Measurements from ENCODE around the gene ZNF593.

ZNF593 gene

DNA sequence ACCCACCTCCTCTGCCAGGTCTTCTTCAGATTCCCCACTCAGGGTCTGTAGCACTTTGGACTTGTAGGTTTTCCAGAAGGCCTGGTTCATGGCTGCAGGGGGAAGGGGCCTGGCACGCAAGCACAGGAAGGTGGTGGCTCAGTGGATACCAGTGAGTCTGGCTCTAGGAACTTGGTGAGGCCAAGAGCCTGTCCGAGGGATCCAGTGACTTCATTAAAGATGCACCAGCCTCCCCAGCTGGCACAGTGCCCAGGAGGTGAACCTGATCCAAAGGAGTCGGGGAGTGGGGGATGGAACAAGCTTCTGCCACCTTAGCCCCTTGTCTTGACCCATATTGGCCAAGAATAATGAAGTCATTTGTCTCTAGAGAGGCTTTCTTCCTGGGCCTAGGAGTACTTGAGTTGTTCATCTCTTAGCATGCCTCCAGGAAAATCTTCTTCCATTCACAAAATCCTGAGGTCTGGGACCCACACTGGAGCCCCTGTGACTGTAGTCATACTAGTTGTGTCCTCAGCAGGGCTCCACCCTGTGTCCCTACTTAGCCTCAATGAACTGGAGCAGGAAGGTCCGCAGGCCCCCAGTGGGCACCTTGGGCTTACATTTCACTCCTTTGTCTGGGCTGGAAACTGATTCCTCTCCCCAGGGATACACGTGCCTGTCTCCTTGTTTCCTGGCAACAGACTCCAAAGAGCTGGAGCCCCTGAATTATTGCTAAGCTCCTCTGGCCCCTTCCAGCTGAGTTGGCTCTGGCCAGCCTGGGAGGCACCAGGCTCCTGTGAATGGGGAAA is 1.1 kb upstream of the ZNF593 start, which contains the start of gene C1orf232:
Gene C1orf232, minus strand, starts transcription at position 554 of the 788 bp plus-strand sequence. Its CDS starts 464 bp downstream, at position 90.
- TF ChIP-seq, protein P1, sequence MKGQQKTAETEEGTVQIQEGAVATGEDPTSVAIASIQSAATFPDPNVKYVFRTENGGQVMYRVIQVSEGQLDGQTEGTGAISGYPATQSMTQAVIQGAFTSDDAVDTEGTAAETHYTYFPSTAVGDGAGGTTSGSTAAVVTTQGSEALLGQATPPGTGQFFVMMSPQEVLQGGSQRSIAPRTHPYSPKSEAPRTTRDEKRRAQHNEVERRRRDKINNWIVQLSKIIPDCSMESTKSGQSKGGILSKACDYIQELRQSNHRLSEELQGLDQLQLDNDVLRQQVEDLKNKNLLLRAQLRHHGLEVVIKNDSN (IDR thresholded peaks at IDR 0.05), result no peak
- no peak for TF ChIP-seq CREB1 (IDR thresholded peaks at IDR 0.05; ENCODE audit: low read depth)
- TF ChIP-seq CEBPB (IDR thresholded peaks at IDR 0.05), result no peak
- peak; percentile 46; the same call in 1 of the 2 replicates for TF ChIP-seq NFIC (IDR thresholded peaks at IDR 0.05)
- TF ChIP-seq FOXM1 (IDR thresholded peaks at IDR 0.05; ENCODE audit: borderline replicate concordance, low read depth), result no peak
- TF ChIP-seq ZBTB7A (IDR thresholded peaks at IDR 0.05; ENCODE audit: low read depth), result 0 out of 2 replicates have a peak, but pooled peaks have one; percentile 10
- no peak for TF ChIP-seq YY1 (IDR thresholded peaks at IDR 0.05; ENCODE audit: low read depth)
- no peak for TF ChIP-seq TCF12 (IDR thresholded peaks at IDR 0.05; ENCODE audit: low read depth)
- TF ChIP-seq TAF1 (IDR thresholded peaks at IDR 0.05; ENCODE audit: low read depth), result no peak
- TF ChIP-seq EGR1 (IDR thresholded peaks at IDR 0.05), result no peak
- TF ChIP-seq, protein P2, sequence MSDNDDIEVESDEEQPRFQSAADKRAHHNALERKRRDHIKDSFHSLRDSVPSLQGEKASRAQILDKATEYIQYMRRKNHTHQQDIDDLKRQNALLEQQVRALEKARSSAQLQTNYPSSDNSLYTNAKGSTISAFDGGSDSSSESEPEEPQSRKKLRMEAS (IDR thresholded peaks at IDR 0.05), result no peak
- TF ChIP-seq TEAD4 (IDR thresholded peaks at IDR 0.05), result no peak
- no peak for TF ChIP-seq RAD21 (IDR thresholded peaks at IDR 0.05; ENCODE audit: low read depth)
- TF ChIP-seq, protein P3, sequence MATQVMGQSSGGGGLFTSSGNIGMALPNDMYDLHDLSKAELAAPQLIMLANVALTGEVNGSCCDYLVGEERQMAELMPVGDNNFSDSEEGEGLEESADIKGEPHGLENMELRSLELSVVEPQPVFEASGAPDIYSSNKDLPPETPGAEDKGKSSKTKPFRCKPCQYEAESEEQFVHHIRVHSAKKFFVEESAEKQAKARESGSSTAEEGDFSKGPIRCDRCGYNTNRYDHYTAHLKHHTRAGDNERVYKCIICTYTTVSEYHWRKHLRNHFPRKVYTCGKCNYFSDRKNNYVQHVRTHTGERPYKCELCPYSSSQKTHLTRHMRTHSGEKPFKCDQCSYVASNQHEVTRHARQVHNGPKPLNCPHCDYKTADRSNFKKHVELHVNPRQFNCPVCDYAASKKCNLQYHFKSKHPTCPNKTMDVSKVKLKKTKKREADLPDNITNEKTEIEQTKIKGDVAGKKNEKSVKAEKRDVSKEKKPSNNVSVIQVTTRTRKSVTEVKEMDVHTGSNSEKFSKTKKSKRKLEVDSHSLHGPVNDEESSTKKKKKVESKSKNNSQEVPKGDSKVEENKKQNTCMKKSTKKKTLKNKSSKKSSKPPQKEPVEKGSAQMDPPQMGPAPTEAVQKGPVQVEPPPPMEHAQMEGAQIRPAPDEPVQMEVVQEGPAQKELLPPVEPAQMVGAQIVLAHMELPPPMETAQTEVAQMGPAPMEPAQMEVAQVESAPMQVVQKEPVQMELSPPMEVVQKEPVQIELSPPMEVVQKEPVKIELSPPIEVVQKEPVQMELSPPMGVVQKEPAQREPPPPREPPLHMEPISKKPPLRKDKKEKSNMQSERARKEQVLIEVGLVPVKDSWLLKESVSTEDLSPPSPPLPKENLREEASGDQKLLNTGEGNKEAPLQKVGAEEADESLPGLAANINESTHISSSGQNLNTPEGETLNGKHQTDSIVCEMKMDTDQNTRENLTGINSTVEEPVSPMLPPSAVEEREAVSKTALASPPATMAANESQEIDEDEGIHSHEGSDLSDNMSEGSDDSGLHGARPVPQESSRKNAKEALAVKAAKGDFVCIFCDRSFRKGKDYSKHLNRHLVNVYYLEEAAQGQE (IDR thresholded peaks at IDR 0.05; ENCODE audit: low read depth), result no peak
- no peak for TF ChIP-seq EP300 (IDR thresholded peaks at IDR 0.05; ENCODE audit: borderline replicate concordance)

- TF ChIP-seq, protein P1 (IDR thresholded peaks at IDR 0.05), result no peak
- no peak for TF ChIP-seq TAF1 (IDR thresholded peaks at IDR 0.05; ENCODE audit: low read depth)
- no peak for TF ChIP-seq FOXM1 (IDR thresholded peaks at IDR 0.05; ENCODE audit: borderline replicate concordance, low read depth)
- TF ChIP-seq TCF12 (IDR thresholded peaks at IDR 0.05; ENCODE audit: low read depth), result no peak
- TF ChIP-seq CEBPB (IDR thresholded peaks at IDR 0.05), result no peak
- no peak for TF ChIP-seq EGR1 (IDR thresholded peaks at IDR 0.05)
- no peak for TF ChIP-seq YY1 (IDR thresholded peaks at IDR 0.05; ENCODE audit: low read depth)
- no peak for TF ChIP-seq NFIC (IDR thresholded peaks at IDR 0.05)
- no peak for TF ChIP-seq CREB1 (IDR thresholded peaks at IDR 0.05; ENCODE audit: low read depth)
- TF ChIP-seq RAD21 (IDR thresholded peaks at IDR 0.05; ENCODE audit: low read depth), result no peak
- TF ChIP-seq, protein P2 (IDR thresholded peaks at IDR 0.05), result no peak
- TF ChIP-seq, protein P3 (IDR thresholded peaks at IDR 0.05; ENCODE audit: low read depth), result no peak
- no peak for TF ChIP-seq ZBTB7A (IDR thresholded peaks at IDR 0.05; ENCODE audit: low read depth)
Measured at GRCh38 chr1:26169198-26169554, 532 bp upstream of the ZNF593 start.

- TF ChIP-seq RAD21 (IDR thresholded peaks at IDR 0.05; ENCODE audit: low read depth), result no peak
- TF ChIP-seq CEBPB (IDR thresholded peaks at IDR 0.05), result no peak
- no peak for TF ChIP-seq FOXM1 (IDR thresholded peaks at IDR 0.05; ENCODE audit: borderline replicate concordance, low read depth)
- TF ChIP-seq CREB1 (IDR thresholded peaks at IDR 0.05; ENCODE audit: low read depth), result no peak
- TF ChIP-seq TEAD4 (IDR thresholded peaks at IDR 0.05), result no peak
- TF ChIP-seq, protein P1 (IDR thresholded peaks at IDR 0.05), result no peak
- no peak for TF ChIP-seq ZBTB7A (IDR thresholded peaks at IDR 0.05; ENCODE audit: low read depth)
Measured at GRCh38 chr1:26170472-26170821, 739 bp downstream of the ZNF593 start.

DNA sequence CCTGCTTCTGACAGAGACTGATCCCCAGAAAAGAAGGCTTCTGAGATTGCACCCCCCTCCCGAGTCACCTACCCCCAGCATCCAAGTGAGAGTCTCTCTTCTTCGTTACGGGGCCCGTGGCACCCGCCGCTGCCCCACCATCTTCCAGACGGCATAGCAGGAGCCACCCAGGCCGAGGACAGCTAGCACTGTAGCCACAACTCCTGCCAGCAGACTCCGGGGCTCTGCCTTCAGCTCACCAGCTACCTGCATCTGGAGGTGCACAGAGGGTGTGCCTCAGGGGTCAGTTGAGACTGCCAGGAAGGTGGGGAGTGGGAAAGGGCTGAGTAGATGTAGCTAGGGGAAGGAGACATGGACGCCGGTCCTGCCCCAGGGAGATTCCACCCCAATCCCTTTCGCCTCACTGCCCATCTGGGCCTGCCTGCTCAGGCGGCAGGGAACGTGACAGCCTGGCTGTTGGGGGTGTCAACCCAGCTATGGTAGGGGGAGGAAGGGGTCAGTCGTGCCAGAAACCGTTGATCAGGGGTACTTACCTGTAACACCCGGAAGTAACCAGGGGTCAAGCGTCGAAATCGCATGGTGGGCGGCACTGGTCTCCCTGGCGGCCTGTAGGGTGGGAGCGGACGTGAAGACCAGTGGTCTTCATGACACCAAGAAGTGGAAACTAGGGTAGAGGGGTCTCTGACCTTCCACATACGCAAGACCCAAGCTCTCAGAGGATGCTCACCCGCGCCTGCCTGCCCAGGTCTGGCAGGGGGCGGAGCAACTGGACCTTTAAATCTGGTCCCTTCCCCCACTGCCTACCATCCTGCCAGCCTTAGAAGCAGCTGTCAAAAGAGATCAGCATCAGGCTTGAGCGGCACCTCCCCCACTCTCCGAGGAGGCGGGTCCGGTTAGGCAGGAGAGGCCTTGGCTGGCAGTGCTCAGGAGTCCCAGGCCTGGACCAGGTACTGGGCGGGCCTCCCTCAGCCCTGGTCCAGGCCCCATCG is 1.7 kb downstream of the ZNF593 start, which contains the start of gene ZNF593OS:
Gene ZNF593OS, minus strand, starts transcription at position 749 of the 989 bp plus-strand sequence. Its CDS starts 171 bp downstream, at position 578.
- TF ChIP-seq CEBPB (IDR thresholded peaks at IDR 0.05), result no peak
- no peak for TF ChIP-seq RAD21 (IDR thresholded peaks at IDR 0.05; ENCODE audit: low read depth)
